Mucosa of stomach (tissue), 1 donor: Measurements from ENCODE around the gene SFXN4.
"Not testable (repeated sequence)": the region's sequence is repeated elsewhere in the genome, so short reads cannot be mapped to it uniquely, and the experiment has no call there.

ENCODE experiments used
- H3K27me3 ChIP-seq: one replicate; pipeline ENCODE4 v1.7.0; 2013; ENCODE audit warnings: mild to moderate bottlenecking, low read length; ENCODE audit not compliant: control insufficient read depth, insufficient read depth
- H3K36me3 ChIP-seq: one replicate; pipeline ENCODE4 v1.7.0; 2013; ENCODE audit warnings: low read length; ENCODE audit not compliant: control insufficient read depth, insufficient read depth
- H3K4me1 ChIP-seq: one replicate; pipeline ENCODE4 v1.7.0; 2013; ENCODE audit warnings: mild to moderate bottlenecking, low read length; ENCODE audit not compliant: control insufficient read depth, insufficient read depth
- H3K4me3 ChIP-seq: one replicate; pipeline ENCODE4 v1.7.0; 2013; ENCODE audit warnings: low read length
- H3K9ac ChIP-seq: one replicate; pipeline ENCODE4 v1.7.0; 2013; ENCODE audit warnings: mild to moderate bottlenecking, low read length, moderate library complexity
- H3K9me3 ChIP-seq: one replicate; pipeline ENCODE4 v1.7.0; 2013; ENCODE audit warnings: mild to moderate bottlenecking, low read length, moderate library complexity; ENCODE audit not compliant: control insufficient read depth
- donor health status: Pancreatic carcinoma.

Gene SFXN4

GRCh38 chr10:119180850-119181400, 15.4 kb upstream of the SFXN4 start:
- H3K4me1 ChIP-seq, H3K4me3 ChIP-seq, H3K9me3 ChIP-seq, H3K27me3 ChIP-seq, H3K9ac ChIP-seq, H3K36me3 ChIP-seq: not testable (repeated sequence)

GRCh38 chr10:119178372-119179119, 13.0 kb upstream of the SFXN4 start, which contains the start of gene PRDX3:
TSS of gene PRDX3 (minus strand) at chr10:119178812. CDS start at chr10:119178790, 22 bp downstream.
- Histone ChIP-seq H3K4me3 (peak within 1 kb of the TSS; percentile 85), H3K4me1 (peaks cover 6% of the 10 kb centered on the region), H3K36me3 (no peaks in the 10 kb centered on the region), H3K9ac (peak within 1 kb of the TSS; percentile 71), H3K27me3 (no peaks in the 10 kb centered on the region), H3K9me3 (no peaks in the 10 kb centered on the region)

GRCh38 chr10:119177708-119178371, 12.3 kb upstream of the SFXN4 start:
- Histone ChIP-seq H3K9me3 (no peaks in the 10 kb centered on the region), H3K4me3 (peak overlapping the region; percentile 85), H3K27me3 (no peaks in the 10 kb centered on the region), H3K4me1 (peaks cover 6% of the 10 kb centered on the region), H3K9ac (peak overlapping the region; percentile 71), H3K36me3 (no peaks in the 10 kb centered on the region)

- Histone ChIP-seq H3K4me1 (peaks cover 6% of the 10 kb centered on the region), H3K27me3 (no peaks in the 10 kb centered on the region), H3K9ac (no peak overlapping the region), H3K36me3 (no peaks in the 10 kb centered on the region), H3K9me3 (no peaks in the 10 kb centered on the region), H3K4me3 (no peak overlapping the region)
Observed at GRCh38 chr10:119176166-119176565, 10.7 kb upstream of the SFXN4 start.

GRCh38 chr10:119174109-119174508, 8.6 kb upstream of the SFXN4 start:
- Histone ChIP-seq H3K9ac (no peak overlapping the region), H3K9me3 (no peaks in the 10 kb centered on the region), H3K27me3 (no peaks in the 10 kb centered on the region), H3K4me1 (peaks cover 6% of the 10 kb centered on the region), H3K36me3 (no peaks in the 10 kb centered on the region), H3K4me3 (no peak overlapping the region)

GRCh38 chr10:119167041-119167440, 1.5 kb upstream of the SFXN4 start:
- no peaks in the 10 kb centered on the region for H3K36me3 ChIP-seq
- no peaks in the 10 kb centered on the region for H3K9me3 ChIP-seq
- H3K27me3 ChIP-seq = no peaks in the 10 kb centered on the region
- H3K9ac ChIP-seq = no peak overlapping the region
- H3K4me3 ChIP-seq = no peak overlapping the region
- peaks cover 7% of the 10 kb centered on the region for H3K4me1 ChIP-seq

GRCh38 chr10:119166564-119166963, 1.1 kb upstream of the SFXN4 start:
- no peaks in the 10 kb centered on the region for H3K36me3 ChIP-seq
- H3K27me3 ChIP-seq = no peaks in the 10 kb centered on the region
- peak overlapping the region; percentile 95 for H3K9ac ChIP-seq
- H3K4me3 ChIP-seq = no peak overlapping the region
- no peaks in the 10 kb centered on the region for H3K9me3 ChIP-seq
- H3K4me1 ChIP-seq = peaks cover 7% of the 10 kb centered on the region

GRCh38 chr10:119166118-119166500, 595 bp upstream of the SFXN4 start:
- Histone ChIP-seq H3K4me3 (peak overlapping the region; percentile 96), H3K4me1 (peaks cover 7% of the 10 kb centered on the region), H3K27me3 (no peaks in the 10 kb centered on the region), H3K36me3 (no peaks in the 10 kb centered on the region), H3K9ac (peak overlapping the region; percentile 95), H3K9me3 (no peaks in the 10 kb centered on the region)

GRCh38 chr10:119162452-119163092, 2.9 kb downstream of the SFXN4 start:
- Histone ChIP-seq H3K9ac (no peak overlapping the region), H3K9me3 (no peaks in the 10 kb centered on the region), H3K36me3 (no peaks in the 10 kb centered on the region), H3K27me3 (no peaks in the 10 kb centered on the region), H3K4me3 (no peak overlapping the region), H3K4me1 (peaks cover 7% of the 10 kb centered on the region)

GRCh38 chr10:119161680-119162451, 3.6 kb downstream of the SFXN4 start:
- H3K36me3 ChIP-seq = no peaks in the 10 kb centered on the region
- peaks cover 7% of the 10 kb centered on the region for H3K4me1 ChIP-seq
- H3K9ac ChIP-seq = no peak overlapping the region

GRCh38 chr10:119159332-119159731, 6.2 kb downstream of the SFXN4 start:
- no peaks in the 10 kb centered on the region for H3K9me3 ChIP-seq
- no peak overlapping the region for H3K9ac ChIP-seq
- H3K36me3 ChIP-seq = peaks cover 4% of the 10 kb centered on the region
- H3K4me1 ChIP-seq = no peaks in the 10 kb centered on the region
- H3K27me3 ChIP-seq = no peaks in the 10 kb centered on the region
- no peak overlapping the region for H3K4me3 ChIP-seq

More at GRCh38 chr10:119161680-119162451, 3.6 kb downstream of the SFXN4 start:
- no peak overlapping the region for H3K4me3 ChIP-seq
- H3K27me3 ChIP-seq = no peaks in the 10 kb centered on the region
- H3K9me3 ChIP-seq = no peaks in the 10 kb centered on the region
